Testis (tissue), 2 donors: ENCODE results near the gene RYR3.

ENCODE experiments used
- CTCF ChIP-seq, 3 experiments: fragments of 450-650 bp in 2 of 3; fragments of 200-600 bp in 1 of 3; sonication (generic) in 1 of 3; IDR thresholded peaks; one replicate each; pipeline ENCODE4 v1.5.1; 2016 to 2019; ENCODE audit warnings: antibody characterized with exemption in 3 of 3, mild to moderate bottlenecking in 2 of 3, moderate library complexity in 1 of 3
- POLR2A ChIP-seq: fragments of 450-650 bp; IDR thresholded peaks from one replicate; pipeline ENCODE4 v1.6.1; 2017; ENCODE audit warnings: antibody characterized with exemption, mild to moderate bottlenecking, moderate library complexity

DNA sequence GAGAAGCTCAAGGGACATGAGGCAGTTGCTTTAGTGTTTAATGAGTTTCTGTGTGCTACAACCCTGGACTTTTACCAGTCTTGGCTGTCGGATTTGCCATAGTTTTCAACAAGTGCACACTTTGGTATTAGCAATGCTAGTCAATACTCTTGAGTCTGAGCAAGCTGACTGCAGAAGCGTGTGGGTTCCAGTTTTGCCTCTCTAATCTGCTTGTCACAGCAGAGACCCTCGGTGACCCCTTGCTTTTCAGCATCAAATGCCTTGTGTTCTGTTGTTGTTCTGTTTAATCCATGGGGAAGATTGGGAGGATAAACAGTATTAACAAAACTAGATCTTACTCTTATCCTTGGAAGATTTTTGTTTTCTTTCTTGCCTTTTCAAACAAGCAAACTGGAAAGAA, 463.2 kb downstream of the RYR3 start:
- TF ChIP-seq POLR2A = no peak
- no peak for TF ChIP-seq CTCF (IDR thresholded peaks at IDR 0.05)
